T-helper 2 cell (primary cell): ENCODE results near the gene ISCA2.
A peak's percentile ranks its signal among the peaks of the same experiment; 100 is the strongest.
"Not testable (repeated sequence)": the region's sequence is repeated elsewhere in the genome, so short reads cannot be mapped to it uniquely, and the experiment has no call there.

Experiments used
- DNase-seq, 5 experiments: peaks; one replicate each; pipeline versions ENCODE4 v3.0.0 to v3.0.0-alpha.2; 2012 to 2022
- total RNA-seq, 2 donors: gene quantifications; one replicate each; lab custom pipeline; 2026; lab: John Stamatoyannopoulos, UW

ISCA2 gene
- total RNA-seq = 11.2 to 19.9 reads per million in 2 donors

GRCh38 chr14:74493343-74494261 lies at the start of gene ISCA2:
ISCA2 (plus strand) TSS chr14:74493765; CDS start chr14:74493775, 10 bp downstream.
- DNase-seq = peak; percentile 98 to 100 (median 99)

- no peak for DNase-seq
Measured at GRCh38 chr14:74444866-74445265, 48.7 kb upstream of the ISCA2 start.

- DNase-seq = not testable (repeated sequence)
Measured at GRCh38 chr14:74454397-74454796, 39.2 kb upstream of the ISCA2 start.

- DNase-seq = no peak
Measured at GRCh38 chr14:74456684-74457564, 36.6 kb upstream of the ISCA2 start.

GRCh38 chr14:74457565-74457895 lies 36.0 kb upstream of the ISCA2 start:
- DNase-seq = no peak

GRCh38 chr14:74459289-74459946 lies 34.1 kb upstream of the ISCA2 start:
- peak in 2 of 5 experiments; percentile 4 to 44 for DNase-seq

- DNase-seq = no peak
Measured at GRCh38 chr14:74459976-74460375, 33.6 kb upstream of the ISCA2 start.

DNA sequence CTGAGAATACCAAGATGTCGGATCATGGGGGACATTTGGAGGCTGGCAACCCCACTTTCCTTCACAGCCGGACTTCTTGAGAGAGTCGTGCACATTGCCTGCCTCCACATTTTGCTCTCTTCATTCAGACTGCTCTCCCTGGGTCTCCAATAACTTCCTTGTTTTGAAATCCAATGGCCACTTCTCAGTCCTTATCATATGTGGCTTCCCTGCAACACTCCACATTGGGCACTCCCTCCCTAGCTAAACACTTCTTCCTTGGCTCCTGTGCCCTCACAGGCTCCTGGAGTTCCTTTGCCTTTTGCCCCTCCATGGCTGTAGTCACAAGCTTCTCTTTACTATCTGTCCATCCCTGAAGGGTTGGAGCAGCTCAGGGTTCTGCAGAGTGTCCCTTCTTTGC lies 30.6 kb upstream of the ISCA2 start:
- no peak for DNase-seq

- no peak for DNase-seq
Measured at GRCh38 chr14:74463697-74464096, 29.9 kb upstream of the ISCA2 start.

GRCh38 chr14:74464785-74465184 lies 28.8 kb upstream of the ISCA2 start:
- no peak for DNase-seq

GRCh38 chr14:74465335-74465734 lies 28.2 kb upstream of the ISCA2 start:
- no peak for DNase-seq

DNA sequence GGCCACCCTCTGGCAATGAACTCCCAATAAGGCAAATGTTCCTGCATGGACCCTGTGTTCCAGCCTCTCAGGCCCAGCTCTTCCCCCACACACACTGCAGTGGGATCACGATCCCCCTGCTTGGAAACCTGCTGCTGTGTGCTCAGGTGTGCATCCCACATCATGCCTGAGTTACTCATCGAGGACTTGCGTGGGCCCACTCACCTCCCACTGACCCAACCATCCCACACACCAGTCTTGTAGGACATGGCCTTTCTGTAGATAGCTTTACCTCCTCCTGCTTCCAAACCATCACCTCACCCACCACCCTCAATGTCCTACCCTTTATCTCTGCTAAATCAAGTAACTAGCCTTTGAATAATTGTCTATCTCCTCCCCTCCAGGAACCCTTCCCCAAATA lies 25.1 kb upstream of the ISCA2 start:
- DNase-seq = no peak

DNA sequence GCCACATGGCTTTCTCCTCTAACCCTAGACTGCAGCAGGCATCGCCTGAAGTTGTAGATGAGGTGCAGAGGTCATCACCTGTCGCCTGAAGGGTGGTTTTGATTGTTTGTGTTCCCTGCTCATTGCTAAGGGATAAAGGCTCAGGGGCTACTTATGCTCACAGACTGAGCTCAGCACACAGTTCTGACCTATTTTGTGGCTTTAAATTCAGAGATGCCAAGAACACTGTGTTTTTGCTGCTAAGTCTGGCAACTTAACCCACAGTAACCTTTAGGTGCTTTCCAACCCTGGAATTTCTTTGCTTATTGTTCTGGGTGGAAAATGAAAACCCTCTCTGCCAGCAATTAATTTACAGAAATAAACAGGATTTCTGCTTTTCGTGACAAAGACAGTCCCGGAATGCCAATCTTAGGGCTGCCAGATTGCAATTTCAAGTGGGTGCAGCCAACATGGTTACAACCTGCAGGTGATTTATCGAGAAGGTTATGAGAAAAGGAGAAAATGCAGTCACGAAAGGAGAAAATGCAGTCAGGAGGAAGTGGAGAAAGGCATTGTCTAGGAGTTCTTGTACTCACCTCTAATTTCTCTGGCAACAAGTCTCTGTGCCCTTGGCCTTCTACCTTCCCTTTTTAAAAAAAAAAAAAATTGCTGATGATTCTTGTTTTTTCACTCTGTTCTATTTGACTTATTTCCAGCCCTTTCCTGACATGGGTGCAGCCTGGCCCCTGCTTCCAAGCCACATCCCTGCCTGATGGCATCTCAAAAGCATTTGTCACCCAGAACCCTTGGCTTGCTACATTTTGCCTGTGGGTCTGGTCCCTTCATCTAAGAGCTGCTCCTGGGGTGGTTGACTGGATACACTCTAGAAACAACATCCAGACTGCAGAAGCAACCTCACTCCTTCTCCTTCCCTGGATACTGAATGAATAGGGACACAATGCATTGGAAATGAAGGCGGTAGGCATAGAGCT lies 23.7 kb upstream of the ISCA2 start:
- DNase-seq = no peak

DNA sequence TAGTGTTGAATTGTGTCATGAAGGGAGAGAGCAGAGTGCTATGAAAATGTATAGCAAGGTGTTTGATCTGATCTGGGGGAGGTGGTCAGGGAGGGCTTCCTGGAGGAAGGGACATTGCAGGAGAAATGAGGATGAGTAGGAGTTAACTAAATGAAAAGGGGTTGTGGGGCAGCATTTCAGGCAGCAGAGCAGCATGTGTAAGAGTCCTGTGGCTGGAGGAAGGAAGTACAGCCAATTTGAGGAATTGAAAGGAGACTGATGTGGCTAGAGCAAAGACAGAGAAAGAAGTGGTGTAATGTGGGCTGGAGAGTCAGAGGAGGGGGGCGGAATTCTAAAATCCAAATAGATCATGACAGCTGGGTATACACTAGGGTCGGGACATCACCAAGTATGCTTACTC lies 21.0 kb upstream of the ISCA2 start:
- no peak for DNase-seq

GRCh38 chr14:74474376-74474775 lies 19.2 kb upstream of the ISCA2 start:
- DNase-seq = no peak

DNA sequence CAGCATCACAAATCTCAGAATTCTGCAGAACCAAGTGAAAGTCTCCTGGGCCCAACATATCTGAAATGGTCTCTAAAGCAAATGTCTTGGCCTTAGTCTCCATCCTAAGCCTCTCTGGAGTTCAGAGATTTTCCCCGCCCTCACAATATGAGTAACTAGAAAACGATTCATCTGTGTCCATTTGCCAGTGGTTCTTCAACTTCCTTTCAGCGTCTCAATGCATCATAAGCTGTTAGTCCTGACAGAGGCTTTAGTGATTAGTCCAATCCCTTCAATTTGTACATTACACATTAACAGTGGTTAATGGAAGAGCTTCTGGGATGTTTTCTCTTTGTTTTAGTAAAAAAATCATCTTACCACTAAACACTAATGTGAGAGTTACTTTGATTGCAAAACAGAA lies 17.9 kb upstream of the ISCA2 start:
- DNase-seq = no peak

GRCh38 chr14:74476107-74476506 lies 17.5 kb upstream of the ISCA2 start:
- DNase-seq = no peak

GRCh38 chr14:74476607-74477006 lies 17.0 kb upstream of the ISCA2 start:
- DNase-seq = no peak

DNA sequence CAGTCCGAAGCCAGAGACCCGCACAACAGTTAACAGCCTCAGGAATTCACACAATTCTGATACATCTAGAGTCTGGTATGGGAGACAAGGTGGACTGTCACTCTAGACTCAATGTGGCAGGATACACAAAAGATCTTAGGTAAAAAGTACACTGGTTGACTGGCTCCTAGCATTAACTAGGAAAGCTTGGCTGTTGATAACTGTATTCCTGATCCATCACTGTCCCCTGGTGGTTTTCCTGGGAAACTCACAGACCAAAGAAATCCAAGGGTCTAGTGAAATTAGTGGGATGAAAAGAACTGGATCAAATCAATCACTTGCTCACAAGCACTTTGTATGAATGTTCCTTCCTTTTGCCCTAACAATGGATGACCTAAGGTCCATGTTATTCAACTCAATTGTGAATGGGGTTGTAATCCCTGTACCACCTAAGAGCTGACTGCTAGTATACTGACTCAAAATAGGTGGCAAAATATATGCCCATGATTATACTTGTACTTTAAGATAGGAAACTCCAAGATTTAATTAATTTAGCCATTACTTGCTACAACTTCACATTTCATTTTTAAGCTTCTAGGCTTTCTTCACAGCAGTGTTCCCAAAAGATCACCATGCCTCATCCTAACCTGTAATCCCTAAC lies 14.4 kb upstream of the ISCA2 start:
- no peak for DNase-seq

DNA sequence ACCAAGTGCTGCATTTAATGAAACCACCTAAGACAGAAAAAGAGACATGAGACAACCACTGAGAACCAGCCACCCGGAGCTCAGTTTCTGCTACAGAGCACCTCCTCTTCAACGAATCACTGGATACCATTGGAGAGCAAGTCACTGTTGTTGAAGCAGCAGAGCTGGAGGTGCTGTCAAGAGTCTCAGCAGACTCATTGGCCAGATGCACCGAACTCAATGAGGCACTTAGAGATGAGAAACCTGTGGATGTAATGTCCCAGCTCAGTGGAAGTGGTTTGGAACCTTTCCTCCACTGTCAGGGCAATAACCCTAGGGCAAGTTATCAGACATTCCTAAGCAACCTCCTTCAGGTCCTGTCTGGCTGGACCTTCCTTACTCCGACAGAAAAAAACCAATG lies 13.5 kb upstream of the ISCA2 start:
- no peak for DNase-seq

DNA sequence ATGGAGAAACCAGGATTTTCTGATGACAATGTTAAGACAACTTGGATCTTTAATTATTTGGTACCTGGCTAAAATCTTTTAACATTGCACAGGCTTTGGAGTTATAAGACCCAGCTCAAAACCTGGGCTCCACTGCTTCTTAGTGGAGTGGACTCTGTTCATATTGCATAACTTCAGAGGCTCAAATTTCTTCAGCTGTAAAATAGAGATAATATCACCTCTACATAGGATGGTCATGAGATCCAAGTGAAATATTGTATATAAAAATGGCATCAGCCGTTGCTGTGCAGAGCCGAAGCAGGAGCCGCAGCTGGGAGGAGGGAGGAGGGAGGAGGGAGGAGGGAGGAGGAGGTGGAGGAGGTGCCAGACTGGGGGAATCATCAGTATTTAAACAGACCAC lies 11.0 kb upstream of the ISCA2 start:
- no peak for DNase-seq
